HG03354 (cell line): ENCODE results near the gene OR9Q2.
"Not testable (repeated sequence)": the region's sequence is repeated elsewhere in the genome, so short reads cannot be mapped to it uniquely, and the experiment has no call there.

Source experiments
- ATAC-seq: cut with Tn5 transposase; IDR thresholded peaks from one replicate; pipeline ENCODE4 v1.9.1; 2021; ENCODE audit warnings: mild to moderate bottlenecking; ENCODE audit not compliant: unreplicated experiment, poor library complexity, severe bottlenecking

Gene OR9Q2, protein sequence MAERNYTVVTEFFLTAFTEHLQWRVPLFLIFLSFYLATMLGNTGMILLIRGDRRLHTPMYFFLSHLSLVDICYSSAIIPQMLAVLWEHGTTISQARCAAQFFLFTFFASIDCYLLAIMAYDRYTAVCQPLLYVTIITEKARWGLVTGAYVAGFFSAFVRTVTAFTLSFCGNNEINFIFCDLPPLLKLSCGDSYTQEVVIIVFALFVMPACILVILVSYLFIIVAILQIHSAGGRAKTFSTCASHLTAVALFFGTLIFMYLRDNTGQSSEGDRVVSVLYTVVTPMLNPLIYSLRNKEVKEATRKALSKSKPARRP

DNA sequence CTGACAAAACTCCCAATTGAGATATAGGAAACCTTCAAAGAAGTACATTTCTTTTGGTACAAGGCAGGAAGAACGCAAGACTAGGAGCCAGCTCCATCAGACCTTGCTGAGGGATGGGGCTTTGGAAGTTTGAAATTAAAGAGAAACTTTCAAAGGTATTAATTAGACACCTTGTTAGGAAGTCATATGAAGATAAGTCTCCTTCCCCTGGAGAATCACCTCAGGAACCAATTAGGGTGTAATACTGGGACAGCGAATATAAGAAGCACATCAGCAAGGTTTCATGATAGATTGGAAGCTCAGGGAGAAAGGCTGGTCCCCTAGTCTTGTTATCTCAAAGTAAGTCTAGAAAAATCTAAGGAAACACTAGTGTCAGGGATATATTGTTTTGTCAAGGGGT, at the start of gene OR9Q2:
OR9Q2 (plus strand) TSS at position 301 of the 400 bp plus-strand sequence. CDS start 1,421 bp downstream, outside the sequence.
- ATAC-seq = no peak

DNA sequence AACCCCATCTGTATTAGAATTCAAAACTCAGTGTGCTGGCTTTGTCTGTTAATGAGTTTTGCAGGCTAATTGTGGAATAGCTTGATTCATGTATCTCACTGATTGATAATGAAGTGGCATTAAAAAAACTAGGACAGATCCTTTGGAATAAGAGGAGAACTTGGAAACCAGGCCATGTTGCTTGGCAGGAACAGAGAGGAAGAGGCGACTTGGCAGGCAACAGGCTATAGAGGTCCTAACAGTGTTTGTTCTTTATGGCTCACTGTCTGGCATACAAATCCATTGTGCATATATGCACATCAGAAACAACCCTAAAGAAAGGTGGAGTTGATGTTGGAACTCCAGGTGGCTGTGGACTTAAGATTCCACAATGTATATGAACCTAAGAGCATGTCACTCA, 46.1 kb upstream of the OR9Q2 start:
- no peak for ATAC-seq

DNA sequence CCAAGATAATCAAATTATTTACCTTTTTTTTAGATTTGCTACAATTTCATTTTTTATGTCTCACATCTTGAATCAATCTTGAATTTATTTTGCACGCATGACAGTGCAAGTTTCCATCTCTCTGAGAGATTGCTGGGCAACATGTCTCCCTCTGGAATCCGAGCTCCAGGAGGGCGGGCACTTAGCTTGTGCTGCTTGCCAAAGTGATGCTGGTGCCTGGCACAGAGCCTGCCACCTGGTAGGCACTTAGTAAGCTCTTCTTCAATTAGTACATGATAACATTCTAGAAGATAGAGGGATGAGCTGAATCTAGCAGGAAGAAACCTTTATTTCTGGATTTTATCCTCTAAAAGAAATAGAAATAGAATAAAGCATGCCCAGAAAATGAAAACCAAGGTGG, 36.1 kb upstream of the OR9Q2 start:
- ATAC-seq = no peak

DNA sequence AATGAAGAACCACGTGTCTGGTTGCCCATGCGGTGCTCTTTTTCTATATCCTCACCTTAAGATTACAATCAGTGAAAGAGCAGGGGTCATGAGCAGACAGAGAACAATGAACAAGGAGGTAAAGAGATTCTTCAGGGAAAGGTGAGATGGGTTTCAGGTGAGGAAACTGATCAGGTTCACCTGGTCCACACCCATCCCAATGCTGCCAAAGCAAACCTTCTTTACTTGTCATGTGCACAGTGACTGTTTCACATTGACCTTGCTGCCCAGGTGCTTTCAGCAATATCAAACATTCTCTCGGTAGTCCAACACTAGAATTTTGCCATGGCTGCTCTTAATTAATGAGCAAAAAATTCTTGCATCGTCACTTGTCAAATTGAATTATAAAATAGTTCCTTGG, 24.5 kb upstream of the OR9Q2 start:
- ATAC-seq = no peak

DNA sequence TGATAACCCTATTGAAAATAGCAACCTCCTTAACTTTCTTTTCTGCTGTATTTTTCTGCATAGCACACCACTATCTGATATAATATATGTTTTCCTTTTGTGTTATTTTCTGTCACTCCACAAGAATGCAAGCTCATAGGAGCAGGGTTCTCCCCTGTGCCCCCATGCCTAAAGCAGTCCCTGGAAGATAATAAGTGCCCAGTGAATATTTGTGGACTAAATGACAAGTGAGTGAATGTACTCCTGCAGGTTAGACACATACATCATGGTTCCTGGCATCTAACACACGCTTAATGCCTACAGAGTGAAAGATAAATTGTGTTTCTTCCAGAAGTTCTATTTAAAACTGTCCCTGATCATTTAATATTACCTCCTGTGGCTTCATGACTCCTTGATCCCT, 23.9 kb upstream of the OR9Q2 start:
- no peak for ATAC-seq

DNA sequence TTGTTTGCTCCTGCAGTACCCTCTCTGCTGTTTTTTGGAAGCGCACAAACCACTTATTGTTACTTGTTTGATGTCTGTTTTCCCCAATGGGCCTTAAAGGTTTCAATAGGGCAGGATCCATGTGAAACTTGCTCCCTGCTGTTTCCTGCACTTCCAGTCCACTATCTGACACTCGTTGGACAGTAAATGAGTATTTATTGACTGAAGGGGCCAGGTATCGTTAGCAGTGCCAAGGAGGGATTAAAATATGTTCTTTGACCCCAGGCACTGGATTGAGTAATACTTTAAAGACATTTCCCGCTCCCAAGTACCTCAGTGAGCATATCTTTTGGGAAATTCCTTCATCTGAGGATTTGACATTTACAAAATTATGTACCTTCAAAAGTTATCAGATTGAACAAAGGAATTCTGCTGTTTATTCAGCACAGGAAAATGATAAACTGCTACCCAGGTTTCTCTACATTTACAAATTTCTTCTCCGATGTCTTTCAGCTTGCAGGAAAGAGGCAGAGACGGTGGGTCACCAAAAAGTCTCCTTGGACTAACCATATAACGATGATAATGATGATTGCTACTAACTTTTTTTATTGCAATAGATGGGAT, 23.3 kb upstream of the OR9Q2 start:
- no peak for ATAC-seq

DNA sequence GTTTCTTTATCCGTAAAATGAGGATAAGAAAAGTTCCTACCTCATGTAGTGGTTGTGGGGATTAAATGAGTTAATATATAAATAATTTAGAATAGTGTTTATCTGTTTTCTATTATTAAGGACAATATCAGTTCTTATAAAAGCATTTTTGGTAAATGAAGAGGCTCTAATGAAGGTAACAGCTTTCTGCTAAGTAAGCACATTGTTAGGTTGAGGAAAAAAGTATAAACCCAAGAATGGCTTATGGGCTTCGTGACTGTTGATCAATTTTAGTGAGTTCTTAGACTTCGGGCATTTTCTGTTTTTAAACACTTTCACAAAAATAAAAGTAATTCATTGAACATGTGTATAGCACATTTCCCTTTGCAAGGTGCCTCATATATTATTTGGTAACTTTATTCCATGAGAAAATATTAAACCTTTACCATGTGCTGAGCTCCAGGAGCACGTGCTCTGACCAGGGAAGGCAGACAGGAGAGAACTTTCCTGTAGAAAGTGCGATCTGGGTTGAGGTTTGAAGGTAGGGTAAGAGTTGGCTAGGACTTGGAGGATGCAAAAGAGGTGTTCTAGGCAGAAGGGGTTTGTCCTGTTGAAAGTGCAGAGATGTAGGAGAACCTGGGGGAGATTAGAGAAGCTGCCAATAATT, 11.3 kb upstream of the OR9Q2 start:
- no peak for ATAC-seq

DNA sequence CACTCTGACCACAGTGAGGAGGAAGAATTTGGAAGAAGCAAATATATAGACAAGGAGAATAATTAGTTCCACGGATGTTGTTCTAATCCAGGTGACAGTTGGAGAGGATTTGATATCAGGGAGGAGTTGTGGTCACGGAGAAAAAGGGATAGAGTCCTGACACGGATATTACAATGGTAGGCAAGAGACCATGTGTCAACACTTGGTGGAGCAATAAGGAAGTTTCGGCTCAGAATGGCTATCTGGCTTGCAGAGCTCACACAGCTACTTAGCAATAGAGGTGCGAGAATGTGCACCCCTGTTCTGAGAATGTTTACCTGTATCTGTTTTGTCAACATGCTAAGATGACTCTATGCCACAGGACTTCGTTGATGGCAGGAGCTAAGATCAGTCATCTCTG, 10.4 kb upstream of the OR9Q2 start:
- ATAC-seq = no peak

DNA sequence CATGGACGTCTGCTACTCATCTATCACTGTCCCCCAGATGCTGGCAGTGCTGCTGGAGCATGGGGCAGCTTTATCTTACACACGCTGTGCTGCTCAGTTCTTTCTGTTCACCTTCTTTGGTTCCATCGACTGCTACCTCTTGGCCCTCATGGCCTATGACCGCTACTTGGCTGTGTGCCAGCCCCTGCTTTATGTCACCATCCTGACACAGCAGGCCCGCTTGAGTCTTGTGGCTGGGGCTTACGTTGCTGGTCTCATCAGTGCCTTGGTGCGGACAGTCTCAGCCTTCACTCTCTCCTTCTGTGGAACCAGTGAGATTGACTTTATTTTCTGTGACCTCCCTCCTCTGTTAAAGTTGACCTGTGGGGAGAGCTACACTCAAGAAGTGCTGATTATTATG, 9.2 kb upstream of the OR9Q2 start:
- no peak for ATAC-seq

DNA sequence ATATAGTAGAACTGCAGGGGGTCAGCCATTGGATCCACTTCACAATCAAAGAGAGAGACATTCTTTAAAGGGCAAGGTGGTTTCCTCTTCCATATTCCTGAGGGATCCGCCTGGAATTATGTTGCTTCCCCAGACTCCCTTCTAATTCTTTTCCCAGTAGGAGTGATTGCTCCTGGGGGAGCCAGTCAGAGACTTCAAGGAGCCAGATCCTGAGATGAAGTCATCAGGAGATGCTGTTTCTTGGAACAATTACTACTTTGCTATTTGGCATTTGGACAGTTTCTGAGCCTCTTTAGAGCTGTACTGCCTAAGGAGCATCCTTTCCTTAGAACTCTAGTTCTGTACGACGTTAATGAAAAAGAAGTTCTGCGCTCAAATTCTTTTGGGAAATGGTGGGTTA, 1.9 kb upstream of the OR9Q2 start:
- no peak for ATAC-seq

DNA sequence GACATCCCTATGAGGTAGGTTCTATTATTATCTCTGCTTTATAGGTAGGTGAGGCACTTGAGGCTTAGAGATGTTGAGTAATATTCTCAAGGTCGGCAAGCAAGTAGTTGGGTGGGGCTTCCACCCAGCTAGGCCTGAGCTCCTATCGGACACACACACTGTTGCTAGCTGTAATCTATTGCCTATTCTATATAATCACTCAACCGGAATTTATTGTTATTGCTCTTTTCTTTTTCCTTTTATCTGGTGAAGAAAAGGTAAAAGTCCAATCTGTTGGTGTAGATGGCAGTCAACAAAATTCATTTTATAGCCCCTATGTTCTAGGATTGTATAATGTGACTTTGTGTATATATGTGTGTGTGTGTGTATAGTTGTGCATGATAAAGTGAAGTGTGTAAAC, 3.4 kb downstream of the OR9Q2 start:
- no peak for ATAC-seq

DNA sequence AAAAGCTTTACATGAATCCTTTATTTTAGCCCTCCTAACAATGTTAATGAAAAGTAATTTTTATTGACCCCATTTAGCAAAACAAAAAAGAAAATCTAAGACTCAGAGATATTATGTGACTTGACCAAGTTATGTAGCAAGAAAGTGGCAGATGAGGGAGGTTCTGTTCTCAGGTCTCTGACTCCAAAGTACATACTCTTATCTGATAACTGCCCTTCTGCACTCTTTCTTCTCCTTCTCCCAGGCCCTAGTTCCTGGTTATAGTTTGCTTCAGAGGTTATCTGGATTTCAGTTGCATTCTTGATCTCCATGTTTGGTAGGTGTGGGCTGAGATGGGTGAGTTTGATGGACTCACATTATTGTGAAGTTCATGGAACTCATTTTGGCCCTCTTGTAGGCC, 4.5 kb downstream of the OR9Q2 start:
- ATAC-seq = no peak

DNA sequence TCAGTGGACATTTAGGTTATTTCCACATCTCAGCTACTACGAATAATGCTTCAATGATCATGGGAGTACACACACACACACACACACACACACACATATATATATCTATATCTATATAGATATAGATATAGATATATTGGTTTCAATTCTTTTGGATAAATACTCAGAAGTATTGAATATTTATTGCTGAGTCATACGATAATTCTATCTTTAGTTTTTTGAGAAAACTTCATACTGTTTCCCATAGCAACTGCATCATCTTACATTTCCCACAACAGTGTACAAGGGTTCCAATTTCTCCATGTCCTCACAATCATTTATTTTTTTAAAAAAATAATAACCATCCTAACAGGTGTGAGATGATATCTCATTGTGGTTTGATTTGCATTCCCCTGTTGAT, 7.1 kb downstream of the OR9Q2 start:
- ATAC-seq = no peak

DNA sequence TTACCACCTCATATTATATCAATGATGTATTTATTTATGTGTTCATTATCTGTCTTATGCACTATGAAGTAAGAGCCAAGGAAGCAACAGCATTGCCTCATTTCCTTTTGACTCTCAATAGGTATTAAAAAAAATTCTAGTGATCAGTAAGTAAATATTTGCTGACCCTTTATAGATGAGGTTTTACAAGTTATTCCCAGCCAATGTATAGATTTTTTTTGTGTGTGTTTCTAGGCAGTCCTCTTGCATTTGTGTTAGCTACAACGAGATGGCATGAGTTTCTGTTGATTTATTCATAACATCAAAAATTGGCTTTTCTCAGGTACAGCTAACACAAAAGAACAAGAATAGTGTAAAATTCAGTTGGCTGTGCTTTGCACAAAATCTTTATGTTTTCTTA, 10.4 kb downstream of the OR9Q2 start:
- ATAC-seq = no peak

DNA sequence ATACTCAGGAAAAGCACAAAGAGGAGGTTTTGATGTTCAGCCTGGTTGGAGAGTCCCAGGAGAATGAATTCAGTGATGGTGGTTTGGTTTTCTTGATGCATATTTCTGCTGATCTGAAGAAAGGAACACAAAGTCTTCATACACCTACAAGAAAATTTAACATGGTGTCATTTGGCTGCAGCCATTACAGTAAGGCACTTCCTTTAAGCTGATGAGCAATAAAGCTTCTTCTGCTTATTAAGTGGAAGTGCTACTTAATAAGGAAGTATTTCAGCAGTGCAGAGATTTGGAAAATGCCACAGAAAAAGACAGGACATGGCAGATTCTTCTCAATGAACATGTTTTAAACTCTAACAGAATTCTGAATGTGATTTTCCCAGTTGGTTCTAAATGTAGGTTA, 15.2 kb downstream of the OR9Q2 start, which contains the start of gene OR1S2:
OR1S2 (minus strand) TSS at position 101 of the 400 bp plus-strand sequence; CDS start at position 101, 0 bp downstream.
- no peak for ATAC-seq

DNA sequence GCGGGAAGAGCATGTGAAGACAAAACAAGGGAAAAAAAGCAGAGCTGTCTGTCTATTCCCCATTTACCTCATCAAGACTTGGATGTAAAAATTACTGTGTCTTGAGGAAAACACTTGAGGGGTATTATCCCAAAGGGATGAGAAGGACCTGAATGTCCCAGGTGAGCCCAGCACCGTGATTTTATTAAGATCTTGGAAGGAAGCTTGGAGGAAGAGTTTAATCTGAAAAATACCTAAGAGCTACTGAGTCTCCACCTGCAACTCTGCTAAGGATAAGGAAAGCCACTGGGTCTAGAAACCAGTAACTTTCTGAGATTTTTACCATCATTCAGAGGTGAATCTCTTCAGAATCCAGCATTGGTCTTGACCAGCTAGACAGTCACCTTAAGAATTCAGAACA, 23.6 kb downstream of the OR9Q2 start, which contains the start of gene OR1S1:
OR1S1 (plus strand) TSS at position 301 of the 400 bp plus-strand sequence.
- not testable (repeated sequence) for ATAC-seq

DNA sequence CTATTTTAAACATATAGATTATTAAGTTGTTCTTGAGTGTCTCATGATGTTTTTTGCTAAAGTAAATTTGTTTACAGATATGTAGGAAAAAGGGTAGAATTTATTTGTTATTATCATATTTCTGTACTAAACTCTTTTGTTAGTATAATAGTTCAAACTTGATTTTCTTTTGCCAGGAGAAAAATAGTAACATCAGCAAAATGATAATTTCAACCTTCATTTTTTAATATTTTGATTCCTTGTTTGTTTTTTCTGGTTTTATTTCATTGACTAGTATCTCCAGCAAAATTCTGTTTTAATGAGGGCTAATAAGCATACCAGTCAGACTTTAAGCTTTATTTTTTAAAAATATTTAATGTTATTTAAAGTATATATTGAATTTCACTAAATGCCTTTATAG, 27.6 kb downstream of the OR9Q2 start:
- no peak for ATAC-seq

DNA sequence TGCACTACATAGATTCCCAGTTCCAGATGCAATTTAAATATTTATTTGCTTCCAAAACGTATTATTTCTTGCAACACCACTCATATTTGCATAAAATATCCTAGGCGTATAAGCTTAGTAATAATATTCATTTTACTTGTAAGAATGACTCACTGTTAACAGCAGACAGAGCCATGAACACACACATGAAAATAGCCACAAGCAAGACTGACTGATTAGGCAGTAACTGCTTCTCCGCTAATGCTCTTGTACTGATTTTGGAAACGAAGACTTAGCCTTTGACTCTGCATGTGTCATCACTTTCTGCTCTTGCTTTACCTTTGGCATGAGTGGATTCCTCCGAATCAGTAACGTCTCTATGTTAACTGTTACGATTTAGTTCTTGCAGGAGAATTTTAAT, 33.9 kb downstream of the OR9Q2 start:
- ATAC-seq = no peak

DNA sequence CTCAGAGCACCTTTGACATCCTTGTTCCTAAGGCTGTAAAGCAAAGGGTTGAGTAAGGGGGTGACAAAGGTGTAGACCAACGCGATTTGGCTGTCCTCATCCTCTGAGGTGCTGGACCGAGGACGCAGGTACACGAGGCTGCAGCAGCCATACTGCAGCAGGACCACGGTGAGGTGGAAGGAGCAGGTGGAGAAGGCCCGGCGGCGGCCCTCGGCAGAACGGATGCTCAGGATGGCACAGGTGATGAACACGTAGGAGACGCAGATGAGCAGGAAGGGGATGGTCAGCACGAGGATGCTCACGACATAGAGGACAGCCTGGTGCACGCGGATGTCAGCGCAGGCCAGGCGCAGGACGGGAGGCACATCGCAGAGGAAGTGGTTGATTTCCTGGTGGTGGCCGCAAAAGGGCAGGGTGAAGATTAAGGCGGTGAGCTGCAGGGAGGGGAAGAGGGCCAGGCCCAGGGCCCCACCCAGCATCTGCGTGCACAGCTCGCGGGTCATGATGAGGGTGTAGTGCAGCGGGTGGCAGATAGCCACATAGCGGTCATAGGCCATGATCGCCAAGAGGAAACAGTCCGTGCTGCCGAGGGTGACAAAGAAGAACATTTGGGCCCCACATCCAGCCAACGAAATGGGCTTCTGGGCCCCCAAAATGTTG, 39.2 kb downstream of the OR9Q2 start:
- ATAC-seq = no peak
